Measurements from ENCODE around the gene PIK3CD. TPM values are rescaled to one million over a fixed set of nuclear protein-coding genes. Genes with fewer than 3 reads are reported as not detected.

The PIK3CD gene
- polyA plus RNA-seq, 1 experiment: 9.0 TPM

- Histone ChIP-seq H3K27me3 (ENCODE audit: control insufficient read depth, insufficient read depth, low read length) (no peaks in the 10 kb centered on the region), H3K27ac (ENCODE audit: low read depth, low read length) (peak overlapping the region; percentile 21), H3K9me3 (ENCODE audit: control insufficient read depth, insufficient read depth, low read length) (no peaks in the 10 kb centered on the region; the same call in 1 of the 2 replicates), H3K4me3 (ENCODE audit: low read depth, low read length) (no peak overlapping the region)
- TF ChIP-seq, protein P1, sequence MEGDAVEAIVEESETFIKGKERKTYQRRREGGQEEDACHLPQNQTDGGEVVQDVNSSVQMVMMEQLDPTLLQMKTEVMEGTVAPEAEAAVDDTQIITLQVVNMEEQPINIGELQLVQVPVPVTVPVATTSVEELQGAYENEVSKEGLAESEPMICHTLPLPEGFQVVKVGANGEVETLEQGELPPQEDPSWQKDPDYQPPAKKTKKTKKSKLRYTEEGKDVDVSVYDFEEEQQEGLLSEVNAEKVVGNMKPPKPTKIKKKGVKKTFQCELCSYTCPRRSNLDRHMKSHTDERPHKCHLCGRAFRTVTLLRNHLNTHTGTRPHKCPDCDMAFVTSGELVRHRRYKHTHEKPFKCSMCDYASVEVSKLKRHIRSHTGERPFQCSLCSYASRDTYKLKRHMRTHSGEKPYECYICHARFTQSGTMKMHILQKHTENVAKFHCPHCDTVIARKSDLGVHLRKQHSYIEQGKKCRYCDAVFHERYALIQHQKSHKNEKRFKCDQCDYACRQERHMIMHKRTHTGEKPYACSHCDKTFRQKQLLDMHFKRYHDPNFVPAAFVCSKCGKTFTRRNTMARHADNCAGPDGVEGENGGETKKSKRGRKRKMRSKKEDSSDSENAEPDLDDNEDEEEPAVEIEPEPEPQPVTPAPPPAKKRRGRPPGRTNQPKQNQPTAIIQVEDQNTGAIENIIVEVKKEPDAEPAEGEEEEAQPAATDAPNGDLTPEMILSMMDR (IDR thresholded peaks at IDR 0.05; ENCODE audit: low read depth, low read length): peak; percentile 18; the same call in 1 of the 2 replicates
- ChIA-PET POLR2A (no interaction called here), CTCF (interaction anchor here (1.5 kb wide), 1 partner anchor 22 kb away, joined by 3 read pairs; no protein-coding TSS in a partner anchor)
- no peak for DNase-seq (ENCODE audit: low read depth, low spot score)
Measured at GRCh38 chr1:9603766-9604753, 47.5 kb upstream of the PIK3CD start.

- POLR2A ChIA-PET: no interaction called here
- CTCF ChIA-PET: interaction anchor here (1.5 kb wide), 1 partner anchor 22 kb away, joined by 3 read pairs; no protein-coding TSS in a partner anchor
- no peak for DNase-seq (ENCODE audit: low read depth, low spot score)
- TF ChIP-seq, protein P1 (IDR thresholded peaks at IDR 0.05; ENCODE audit: low read depth, low read length): no peak
- Histone ChIP-seq H3K27ac (ENCODE audit: low read depth, low read length) (no peak overlapping the region), H3K9me3 (ENCODE audit: control insufficient read depth, insufficient read depth, low read length) (no peaks in the 10 kb centered on the region; the same call in 1 of the 2 replicates), H3K4me3 (ENCODE audit: low read depth, low read length) (no peak overlapping the region), H3K27me3 (ENCODE audit: control insufficient read depth, insufficient read depth, low read length) (no peaks in the 10 kb centered on the region)
Measured at GRCh38 chr1:9604836-9605235, 46.7 kb upstream of the PIK3CD start.

DNA sequence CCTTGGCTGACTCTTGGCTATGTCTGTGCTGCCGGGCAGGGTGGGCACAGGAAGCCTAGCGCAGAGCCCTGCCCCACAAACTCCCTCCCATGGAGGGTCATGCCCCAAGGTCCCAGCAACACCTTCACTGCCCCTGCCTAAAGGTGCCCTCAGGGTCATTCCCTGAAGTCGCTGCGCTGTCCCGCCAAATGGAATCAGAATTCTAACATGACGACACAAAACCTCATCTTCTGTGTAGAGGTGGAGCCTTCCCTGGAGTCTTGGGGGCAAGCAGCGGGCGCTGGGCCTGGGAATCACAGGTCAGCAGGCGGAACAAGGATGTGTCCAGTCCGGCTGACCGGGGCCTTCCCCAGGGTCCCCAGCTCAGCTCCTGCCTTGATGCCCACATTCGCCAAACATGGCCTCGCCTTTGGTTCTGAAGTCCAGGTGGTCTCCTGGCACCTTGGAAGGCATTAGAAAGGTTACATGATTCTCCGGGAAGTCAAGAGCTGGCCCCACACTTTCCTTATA lies 45.5 kb upstream of the PIK3CD start:
- TF ChIP-seq, protein P1 (IDR thresholded peaks at IDR 0.05; ENCODE audit: low read depth, low read length): no peak
- H3K9me3 ChIP-seq (ENCODE audit: control insufficient read depth, insufficient read depth, low read length): no peaks in the 10 kb centered on the region; the same call in 1 of the 2 replicates
- no peaks in the 10 kb centered on the region for H3K27me3 ChIP-seq (ENCODE audit: control insufficient read depth, insufficient read depth, low read length)
- ChIA-PET POLR2A (no interaction called here), CTCF (interaction anchor here (0.9 kb wide), 1 partner anchor 10 kb away, joined by 3 read pairs; no protein-coding TSS in a partner anchor)
- no peak for DNase-seq (ENCODE audit: low read depth, low spot score)
- no peak overlapping the region for H3K4me3 ChIP-seq (ENCODE audit: low read depth, low read length)
- no peak overlapping the region for H3K27ac ChIP-seq (ENCODE audit: low read depth, low read length)

- Histone ChIP-seq H3K27me3 (ENCODE audit: control insufficient read depth, insufficient read depth, low read length) (no peaks in the 10 kb centered on the region), H3K27ac (ENCODE audit: low read depth, low read length) (no peak overlapping the region), H3K9me3 (ENCODE audit: control insufficient read depth, insufficient read depth, low read length) (no peaks in the 10 kb centered on the region; the same call in 1 of the 2 replicates), H3K4me3 (ENCODE audit: low read depth, low read length) (no peak overlapping the region)
- ChIA-PET CTCF (interaction anchor here (0.9 kb wide), 1 partner anchor 9 kb away, joined by 3 read pairs; no protein-coding TSS in a partner anchor), POLR2A (no interaction called here)
- DNase-seq (ENCODE audit: low read depth, low spot score): no peak
- TF ChIP-seq, protein P1 (IDR thresholded peaks at IDR 0.05; ENCODE audit: low read depth, low read length): no peak
Measured at GRCh38 chr1:9606458-9606857, 45.1 kb upstream of the PIK3CD start.

DNA sequence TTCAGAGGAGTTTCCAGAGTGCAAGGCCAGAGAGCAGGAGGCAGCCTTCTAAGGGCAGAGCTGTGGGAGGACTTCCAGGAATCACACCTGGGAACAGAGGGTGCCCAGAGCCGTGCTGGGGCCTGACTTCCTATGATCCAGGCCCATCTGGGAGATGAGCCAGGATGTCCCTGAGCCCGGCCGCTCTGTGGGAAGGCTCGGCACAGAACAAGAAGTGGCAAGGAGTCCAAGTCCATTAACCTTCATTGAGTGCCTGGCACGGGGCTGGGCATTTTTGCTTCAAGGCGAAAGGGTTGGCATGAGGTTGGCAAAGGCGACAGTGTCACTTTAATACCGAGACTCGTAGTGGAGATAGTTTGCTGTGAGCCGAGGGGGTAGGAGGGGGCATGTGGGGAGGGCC lies 44.6 kb upstream of the PIK3CD start:
- ChIA-PET CTCF (no interaction called here), POLR2A (no interaction called here)
- TF ChIP-seq, protein P1 (IDR thresholded peaks at IDR 0.05; ENCODE audit: low read depth, low read length): no peak
- Histone ChIP-seq H3K4me3 (ENCODE audit: low read depth, low read length) (no peak overlapping the region), H3K9me3 (ENCODE audit: control insufficient read depth, insufficient read depth, low read length) (no peaks in the 10 kb centered on the region; the same call in 1 of the 2 replicates), H3K27ac (ENCODE audit: low read depth, low read length) (no peak overlapping the region), H3K27me3 (ENCODE audit: control insufficient read depth, insufficient read depth, low read length) (no peaks in the 10 kb centered on the region)
- DNase-seq (ENCODE audit: low read depth, low spot score): no peak
